MM.1S (cell line): ENCODE results near the gene MAP7D1.
A peak's percentile ranks its signal among the peaks of the same experiment; 100 is the strongest.

ENCODE experiments used
- DNase-seq: peaks from one replicate; pipeline ENCODE4 v3.0.0-alpha.2; 2015
- H2AFZ ChIP-seq: fragments of 300-600 bp; sonication (generic); 2 replicates; pipeline ENCODE4 v1.6.0; 2016; ENCODE audit warnings: antibody characterized with exemption, low read length
- H3F3A ChIP-seq: fragments of 300-600 bp; sonication (generic); 2 replicates; pipeline ENCODE4 v1.6.1; 2016; ENCODE audit warnings: mild to moderate bottlenecking, antibody characterized with exemption, low read length, moderate library complexity, mixed read lengths; ENCODE audit not compliant: insufficient read depth
- H3K27ac ChIP-seq: fragments of 300-600 bp; sonication (generic); 2 replicates; pipeline ENCODE4 v1.5.1; 2016; ENCODE audit warnings: mild to moderate bottlenecking, low read length
- H3K27me3 ChIP-seq: fragments of 300-600 bp; sonication (generic); replicated peaks from 2 replicates; pipeline ENCODE4 v1.6.0; 2016; ENCODE audit warnings: low read length; ENCODE audit not compliant: insufficient read depth
- H3K36me3 ChIP-seq: fragments of 300-600 bp; sonication (generic); replicated peaks from 2 replicates; pipeline ENCODE4 v1.6.1; 2016; ENCODE audit warnings: mild to moderate bottlenecking, low read length, mixed read lengths; ENCODE audit not compliant: insufficient read depth
- H3K4me1 ChIP-seq: fragments of 300-600 bp; sonication (generic); 2 replicates; pipeline ENCODE4 v1.6.1; 2016; ENCODE audit warnings: low read length, mixed read lengths
- H3K4me2 ChIP-seq: fragments of 300-600 bp; sonication (generic); 2 replicates; pipeline ENCODE4 v1.6.0; 2016; ENCODE audit warnings: low read depth, low read length
- H3K4me3 ChIP-seq: fragments of 300-600 bp; sonication (generic); 2 replicates; pipeline ENCODE4 v1.5.1; 2016; ENCODE audit warnings: low read length, mixed read lengths
- H3K79me2 ChIP-seq: fragments of 300-600 bp; sonication (generic); 2 replicates; pipeline ENCODE4 v1.6.1; 2016; ENCODE audit warnings: mixed run types, low read length, mixed read lengths
- H3K9ac ChIP-seq: fragments of 300-600 bp; sonication (generic); 2 replicates; pipeline ENCODE4 v1.6.1; 2016; ENCODE audit warnings: low read length, mixed read lengths
- H3K9me2 ChIP-seq: fragments of 300-600 bp; sonication (generic); replicated peaks from 2 replicates; pipeline ENCODE4 v1.6.1; 2016; ENCODE audit warnings: mild to moderate bottlenecking, low read length, mixed read lengths; ENCODE audit not compliant: insufficient read depth
- H3K9me3 ChIP-seq: fragments of 300-600 bp; sonication (generic); replicated peaks from 2 replicates; pipeline ENCODE4 v1.6.1; 2016; ENCODE audit warnings: mild to moderate bottlenecking, low read length, mixed read lengths; ENCODE audit not compliant: insufficient read depth
- H4K20me1 ChIP-seq: fragments of 300-600 bp; sonication (generic); 2 replicates; pipeline ENCODE4 v1.6.1; 2016; ENCODE audit warnings: mild to moderate bottlenecking, low read length, moderate library complexity, mixed read lengths; ENCODE audit not compliant: insufficient read depth
- EZH2 ChIP-seq: fragments of 300-600 bp; sonication (generic); optimal IDR thresholded peaks from 2 replicates; pipeline ENCODE3; 2017; ENCODE audit warnings: low read depth, mild to moderate bottlenecking, antibody characterized with exemption, low read length, mixed read lengths
- EZH2phosphoT487 ChIP-seq: fragments of 300-600 bp; sonication (generic); IDR thresholded peaks from 2 replicates; pipeline ENCODE4 v1.6.1; 2018; ENCODE audit warnings: antibody characterized with exemption, low read length
- TF ChIP-seq, protein P1 (sequence below): fragments of 300-600 bp; sonication (generic); IDR thresholded peaks from 2 replicates; pipeline ENCODE4 v1.5.1; 2016; ENCODE audit warnings: antibody characterized with exemption, low read length, mixed read lengths

MAP7D1 gene

DNA sequence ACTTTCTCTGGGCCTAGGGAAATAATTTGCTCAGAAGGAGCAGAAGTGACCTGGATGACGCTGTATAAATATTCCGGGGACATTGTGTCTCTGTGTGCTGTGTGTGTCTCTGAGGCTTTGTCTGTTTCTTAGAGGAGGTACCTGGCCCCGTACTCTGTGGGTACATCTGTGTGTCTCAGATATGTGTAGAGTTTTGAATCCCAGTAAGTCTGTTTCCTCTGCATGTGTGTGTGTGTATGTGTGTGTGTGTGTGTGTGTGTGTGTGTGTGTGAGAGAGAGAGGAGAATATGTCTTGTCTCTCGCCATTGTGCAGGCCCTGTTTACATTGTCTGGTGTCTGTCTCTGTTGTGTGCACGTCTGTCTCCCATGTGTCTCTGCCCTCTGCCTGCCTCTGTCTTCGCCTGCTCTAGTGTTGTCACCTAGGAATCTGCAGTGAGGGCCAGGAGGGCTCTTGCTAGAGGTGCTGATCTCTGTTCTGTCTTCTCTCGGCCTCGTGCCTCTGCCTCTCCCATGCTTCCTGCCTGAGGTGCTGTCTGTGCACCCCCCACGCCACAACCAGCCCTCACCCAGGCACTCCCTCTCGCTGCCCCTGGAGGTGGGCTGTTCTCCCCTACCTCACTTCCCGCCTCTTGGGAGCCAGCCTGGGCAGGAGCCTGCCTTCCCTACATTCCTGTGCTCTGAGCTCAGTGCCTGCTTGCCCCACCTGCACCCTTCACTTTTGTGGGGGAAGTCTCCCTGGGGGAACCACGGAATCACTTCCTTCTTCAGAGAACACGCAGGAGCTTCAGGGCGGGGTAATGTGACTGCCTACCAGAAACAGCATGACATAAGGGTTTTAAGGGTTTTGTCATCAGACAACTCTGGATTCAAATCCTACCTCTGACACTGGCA lies 5.9 kb downstream of the MAP7D1 start:
- DNase-seq: no peak
- H3K36me3 ChIP-seq: no peaks in the 10 kb centered on the region
- peaks cover 30% of the 10 kb centered on the region for H3K4me1 ChIP-seq
- no peaks in the 10 kb centered on the region for H3K9me3 ChIP-seq
- H3K27ac ChIP-seq: peak overlapping the region; percentile 33; the same call in 1 of the 2 replicates
- H3K9me2 ChIP-seq: no peaks in the 10 kb centered on the region
- TF ChIP-seq, protein P1, sequence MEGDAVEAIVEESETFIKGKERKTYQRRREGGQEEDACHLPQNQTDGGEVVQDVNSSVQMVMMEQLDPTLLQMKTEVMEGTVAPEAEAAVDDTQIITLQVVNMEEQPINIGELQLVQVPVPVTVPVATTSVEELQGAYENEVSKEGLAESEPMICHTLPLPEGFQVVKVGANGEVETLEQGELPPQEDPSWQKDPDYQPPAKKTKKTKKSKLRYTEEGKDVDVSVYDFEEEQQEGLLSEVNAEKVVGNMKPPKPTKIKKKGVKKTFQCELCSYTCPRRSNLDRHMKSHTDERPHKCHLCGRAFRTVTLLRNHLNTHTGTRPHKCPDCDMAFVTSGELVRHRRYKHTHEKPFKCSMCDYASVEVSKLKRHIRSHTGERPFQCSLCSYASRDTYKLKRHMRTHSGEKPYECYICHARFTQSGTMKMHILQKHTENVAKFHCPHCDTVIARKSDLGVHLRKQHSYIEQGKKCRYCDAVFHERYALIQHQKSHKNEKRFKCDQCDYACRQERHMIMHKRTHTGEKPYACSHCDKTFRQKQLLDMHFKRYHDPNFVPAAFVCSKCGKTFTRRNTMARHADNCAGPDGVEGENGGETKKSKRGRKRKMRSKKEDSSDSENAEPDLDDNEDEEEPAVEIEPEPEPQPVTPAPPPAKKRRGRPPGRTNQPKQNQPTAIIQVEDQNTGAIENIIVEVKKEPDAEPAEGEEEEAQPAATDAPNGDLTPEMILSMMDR: no peak
- TF ChIP-seq EZH2phosphoT487: no peak
- TF ChIP-seq EZH2: no peak
- H3K9ac ChIP-seq: 0 out of 2 replicates have a peak overlapping the region, but pooled peaks have one; percentile 45
- peaks cover 98% of the 10 kb centered on the region for H3K79me2 ChIP-seq
- H4K20me1 ChIP-seq: no peaks in the 10 kb centered on the region
- H3K4me2 ChIP-seq: peak overlapping the region; percentile 69; the same call in 1 of the 2 replicates
- no peak overlapping the region for H2AFZ ChIP-seq
- 0 out of 2 replicates have a peak, but pooled peaks cover 5% of the 10 kb centered on the region for H3F3A ChIP-seq
- H3K27me3 ChIP-seq: no peaks in the 10 kb centered on the region
- no peak overlapping the region for H3K4me3 ChIP-seq

DNA sequence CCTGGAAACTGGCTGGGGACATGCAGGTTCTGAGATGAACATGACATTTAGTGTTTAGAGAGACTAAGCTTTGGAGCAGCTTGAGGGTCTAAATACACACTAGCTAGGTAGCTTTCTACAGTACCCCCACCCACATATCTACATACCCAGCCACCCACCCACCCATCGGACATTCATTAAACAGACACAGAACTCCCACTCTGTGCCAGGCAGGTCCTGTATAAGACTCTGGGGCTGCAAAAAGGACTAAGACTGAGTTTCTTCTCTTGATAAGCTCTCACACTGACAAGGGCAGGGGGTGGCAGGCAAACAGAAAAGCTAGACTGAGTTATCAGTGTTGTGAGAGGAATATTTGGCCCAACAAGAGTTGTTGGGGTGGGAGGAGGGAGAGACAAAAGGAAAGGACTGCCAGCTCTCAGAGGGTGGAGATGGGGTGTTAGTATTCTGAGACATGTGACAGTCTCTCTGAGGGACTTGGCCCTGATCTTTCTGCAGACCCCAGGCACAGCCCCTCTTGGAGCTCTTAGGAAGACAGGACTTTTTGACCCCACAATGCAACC lies 6.8 kb downstream of the MAP7D1 start:
- no peak overlapping the region for H3K4me2 ChIP-seq
- no peaks in the 10 kb centered on the region for H3K36me3 ChIP-seq
- H3K79me2 ChIP-seq: peaks cover 98% of the 10 kb centered on the region

DNA sequence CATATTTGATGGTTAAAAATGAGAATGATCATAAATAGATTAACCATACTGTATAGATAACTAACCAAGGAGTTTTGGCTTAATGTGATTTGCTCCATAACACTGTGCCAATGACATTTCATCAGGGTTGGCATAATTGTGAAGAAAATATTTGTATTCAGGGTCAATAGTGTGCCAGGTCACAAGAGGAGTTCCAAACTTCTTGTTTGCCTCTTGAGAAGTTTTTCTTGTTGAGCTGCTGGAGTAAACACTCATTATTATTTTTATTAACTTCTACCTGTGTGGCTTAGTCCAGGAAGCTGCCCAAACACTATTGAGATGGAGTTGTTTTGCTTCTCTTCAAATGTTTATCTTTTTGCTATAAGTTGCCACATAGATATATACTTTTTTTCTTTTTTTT lies 7.5 kb downstream of the MAP7D1 start:
- H3K27ac ChIP-seq: no peak overlapping the region
- H3K9me2 ChIP-seq: no peaks in the 10 kb centered on the region
- DNase-seq: no peak
- no peaks in the 10 kb centered on the region for H3K27me3 ChIP-seq
- H2AFZ ChIP-seq: no peak overlapping the region
- no peaks in the 10 kb centered on the region; the same call in 1 of the 2 replicates for H4K20me1 ChIP-seq
- H3K4me3 ChIP-seq: no peak overlapping the region
- no peaks in the 10 kb centered on the region for H3K9me3 ChIP-seq
- H3K4me1 ChIP-seq: peaks cover 18% of the 10 kb centered on the region
- H3K9ac ChIP-seq: no peak overlapping the region
- TF ChIP-seq EZH2phosphoT487: no peak
- TF ChIP-seq EZH2: no peak
- TF ChIP-seq, protein P1: no peak
- H3F3A ChIP-seq: 0 out of 2 replicates have a peak, but pooled peaks cover 5% of the 10 kb centered on the region
- peaks cover 97% of the 10 kb centered on the region for H3K79me2 ChIP-seq
- no peak overlapping the region for H3K4me2 ChIP-seq
- H3K36me3 ChIP-seq: no peaks in the 10 kb centered on the region

More for the DNA sequence above, 6.8 kb downstream of the MAP7D1 start:
- Histone ChIP-seq H2AFZ (no peak overlapping the region), H3K9ac (no peak overlapping the region), H3K27ac (no peak overlapping the region), H3K4me3 (no peak overlapping the region), H3K27me3 (no peaks in the 10 kb centered on the region), H4K20me1 (no peaks in the 10 kb centered on the region), H3K4me1 (peaks cover 25% of the 10 kb centered on the region), H3K9me2 (no peaks in the 10 kb centered on the region), H3F3A (0 out of 2 replicates have a peak, but pooled peaks cover 5% of the 10 kb centered on the region), H3K9me3 (no peaks in the 10 kb centered on the region)
- TF ChIP-seq EZH2 (no peak), EZH2phosphoT487 (no peak)
- TF ChIP-seq, protein P1: no peak
- DNase-seq: no peak
